ENCODE results near the gene MEDAG. TPM values are rescaled to one million over a fixed set of nuclear protein-coding genes. Genes with fewer than 3 reads are reported as not detected.
"Not testable (repeated sequence)": the region's sequence is repeated elsewhere in the genome, so short reads cannot be mapped to it uniquely, and the experiment has no call there.

Gene MEDAG
- total RNA-seq, 1 donor from 2014 or later: not detected

DNA sequence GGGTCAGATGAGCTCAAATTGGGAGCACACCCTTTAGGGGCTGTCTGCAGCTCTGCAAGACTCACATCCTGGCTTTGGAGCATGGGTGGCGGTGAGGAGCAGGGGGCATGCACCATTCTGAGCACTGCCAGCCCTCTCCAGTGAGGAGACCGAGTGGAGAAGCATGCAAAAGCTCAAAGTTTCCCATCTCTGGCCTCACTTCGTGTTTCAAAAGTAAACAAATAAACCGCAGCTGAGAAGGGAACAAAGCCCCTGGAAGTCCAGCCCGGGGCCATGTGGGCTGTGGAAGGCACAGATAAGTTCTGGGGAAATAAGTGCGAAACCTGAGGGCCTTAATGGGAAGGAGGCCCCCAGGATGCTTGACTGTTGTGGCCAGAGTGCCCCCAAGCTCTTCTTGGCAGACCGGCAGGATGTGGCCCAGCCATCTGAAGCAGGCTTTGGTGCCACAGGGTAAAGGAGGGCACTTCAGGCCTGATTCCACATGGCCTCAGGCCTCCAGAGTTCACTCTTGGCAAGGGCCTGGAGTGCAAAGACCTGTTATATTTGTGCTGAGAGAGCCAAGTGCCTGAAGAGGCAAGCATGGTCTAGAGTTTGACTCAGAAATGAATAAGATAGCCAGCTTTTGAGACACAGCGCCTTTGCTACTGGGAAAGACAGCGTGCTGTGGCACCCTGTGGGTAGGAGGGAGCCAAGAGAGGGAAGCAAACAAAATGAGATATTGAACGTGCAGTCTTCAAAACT lies 1.2 kb downstream of the MEDAG start:
- Mint-ChIP-seq H3K36me3 (ENCODE audit: low read depth) (no peaks in the 10 kb centered on the region), H3K4me3 (no peak overlapping the region), H3K27me3 (peaks cover 64% of the 10 kb centered on the region), H3K27ac (no peak overlapping the region), H3K9me3 (peaks cover 3% of the 10 kb centered on the region), H3K4me1 (peaks cover 2% of the 10 kb centered on the region)
- DNase-seq: no peak
- intact Hi-C loops (cut with micrococcal nuclease): no loop called here

DNA sequence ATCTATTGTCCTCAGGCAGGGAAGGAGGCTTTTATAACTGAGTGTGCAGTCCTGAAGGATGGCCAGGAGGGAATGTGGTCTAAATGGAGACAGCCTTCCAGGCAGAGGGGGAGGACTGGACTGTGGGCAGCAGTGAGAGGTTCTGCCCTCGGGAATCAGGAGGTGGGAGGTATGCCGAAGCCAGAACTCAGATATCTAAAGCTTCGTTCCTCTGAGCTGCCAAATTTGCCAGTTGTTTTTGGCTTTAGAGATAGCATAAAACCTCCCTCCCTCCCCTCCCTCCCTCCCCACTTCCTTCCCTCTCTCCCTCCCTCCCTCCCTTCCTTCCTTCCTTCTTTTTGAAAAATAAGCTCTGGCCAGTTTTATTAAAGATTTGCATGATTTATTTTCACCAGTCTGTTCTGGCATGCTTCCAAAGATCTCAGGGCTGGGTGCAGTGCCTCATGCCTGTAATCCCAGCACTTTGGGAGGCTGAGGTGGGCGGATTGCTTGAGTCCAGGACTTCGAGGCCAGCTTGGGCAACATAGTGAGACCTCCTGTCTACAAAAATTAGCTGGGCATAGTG lies 2.4 kb downstream of the MEDAG start:
- Mint-ChIP-seq H3K4me3 (no peak overlapping the region), H3K4me1 (peaks cover 2% of the 10 kb centered on the region), H3K27me3 (peaks cover 59% of the 10 kb centered on the region), H3K36me3 (ENCODE audit: low read depth) (no peaks in the 10 kb centered on the region), H3K9me3 (peaks cover 3% of the 10 kb centered on the region), H3K27ac (no peak overlapping the region)
- DNase-seq: no peak
- intact Hi-C loops (cut with micrococcal nuclease): no loop called here

DNA sequence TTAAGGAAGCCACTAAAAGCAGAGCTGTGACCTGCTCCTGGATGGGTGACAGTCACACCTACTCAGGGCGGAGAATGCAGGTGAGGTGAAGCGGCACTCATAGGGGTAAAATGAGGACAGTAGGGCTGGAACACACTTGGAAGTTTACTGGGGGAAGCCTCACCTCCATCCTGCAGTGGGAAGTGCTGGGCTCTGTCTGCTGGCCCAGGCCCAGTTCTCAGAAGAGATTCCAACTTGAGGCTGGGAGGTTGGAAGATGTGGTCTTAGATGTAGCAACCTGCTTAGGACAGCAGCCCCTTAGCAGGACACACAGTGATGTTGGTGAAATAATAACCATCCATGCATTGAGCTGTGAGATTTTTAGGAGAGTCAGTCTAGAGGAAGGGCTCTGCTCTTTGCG lies 4.6 kb downstream of the MEDAG start:
- H3K27ac Mint-ChIP-seq: no peak overlapping the region
- DNase-seq: no peak
- peaks cover 2% of the 10 kb centered on the region for H3K4me1 Mint-ChIP-seq

DNA sequence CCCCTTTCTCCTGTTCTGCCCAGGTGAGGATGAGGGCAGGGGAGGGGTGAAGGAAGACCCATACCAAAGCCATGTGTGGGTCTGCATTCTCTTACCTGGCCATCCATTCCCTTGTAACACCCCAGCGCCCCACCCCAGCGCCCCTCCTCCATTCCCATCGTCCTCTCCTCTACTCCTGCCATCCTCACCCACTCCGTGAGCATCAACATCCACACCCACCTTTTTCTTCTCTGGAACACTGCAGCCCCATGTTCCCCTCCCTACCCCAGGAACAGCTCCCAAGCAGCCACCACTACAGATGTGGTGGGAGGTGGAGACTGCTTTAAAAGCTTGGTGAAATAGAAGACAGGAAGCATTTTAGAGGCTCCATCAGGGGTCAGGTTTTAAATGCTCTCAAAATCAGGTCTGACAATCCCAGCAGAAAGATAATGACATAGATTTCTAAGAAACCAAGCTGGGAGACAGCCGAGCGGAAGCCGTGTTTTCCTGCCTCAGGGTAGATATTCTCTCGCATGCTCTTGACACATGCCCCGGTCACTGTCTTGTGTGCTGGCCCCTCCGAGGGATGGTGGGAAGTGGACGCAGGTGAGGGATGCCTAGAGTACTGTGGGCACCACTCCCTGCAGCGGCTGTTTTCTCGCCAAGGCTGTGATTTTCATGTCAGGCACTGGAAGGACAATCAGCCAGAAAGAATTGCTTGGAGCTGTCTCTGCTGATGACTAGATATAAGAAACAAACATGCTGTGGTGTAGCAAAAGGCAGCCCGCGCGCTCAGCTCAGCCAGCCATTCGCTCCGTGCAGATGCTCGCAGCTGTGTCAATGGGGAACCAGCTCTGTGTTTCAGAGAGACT lies 9.8 kb downstream of the MEDAG start:
- H3K27me3 Mint-ChIP-seq: peaks cover 37% of the 10 kb centered on the region
- no peaks in the 10 kb centered on the region for H3K36me3 Mint-ChIP-seq (ENCODE audit: low read depth)
- no peak overlapping the region for H3K4me3 Mint-ChIP-seq
- no peak for DNase-seq
- intact Hi-C loops (cut with micrococcal nuclease): no loop called here
- H3K4me1 Mint-ChIP-seq: no peaks in the 10 kb centered on the region
- no peaks in the 10 kb centered on the region for H3K9me3 Mint-ChIP-seq
- no peak overlapping the region for H3K27ac Mint-ChIP-seq

More for the DNA sequence above, 4.6 kb downstream of the MEDAG start:
- no peaks in the 10 kb centered on the region for H3K36me3 Mint-ChIP-seq (ENCODE audit: low read depth)
- no peaks in the 10 kb centered on the region for H3K9me3 Mint-ChIP-seq
- intact Hi-C loops (cut with micrococcal nuclease): no loop called here
- peaks cover 48% of the 10 kb centered on the region for H3K27me3 Mint-ChIP-seq
- H3K4me3 Mint-ChIP-seq: no peak overlapping the region

DNA sequence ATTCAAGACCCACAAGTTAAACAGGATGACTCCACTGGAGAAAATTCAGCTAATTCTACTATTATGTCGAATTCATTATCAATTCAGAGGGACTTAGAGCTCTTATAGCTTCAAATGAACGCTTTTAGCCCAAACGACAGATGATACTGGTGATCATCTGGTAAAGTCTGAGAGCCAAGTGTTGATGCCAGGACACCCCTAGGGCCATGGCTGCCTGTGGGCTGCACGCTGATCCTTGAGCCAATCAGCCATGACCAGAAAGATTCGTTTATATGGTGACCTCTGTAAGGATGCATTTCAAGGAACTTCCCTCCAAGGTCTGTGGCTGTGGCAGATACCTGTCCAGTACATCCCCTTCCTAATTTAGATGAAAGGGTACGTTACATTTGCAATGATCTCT lies 10.9 kb downstream of the MEDAG start:
- no peaks in the 10 kb centered on the region for H3K36me3 Mint-ChIP-seq (ENCODE audit: low read depth)
- H3K27me3 Mint-ChIP-seq: peaks cover 36% of the 10 kb centered on the region
- H3K9me3 Mint-ChIP-seq: no peaks in the 10 kb centered on the region
- H3K27ac Mint-ChIP-seq: no peak overlapping the region
- H3K4me1 Mint-ChIP-seq: no peaks in the 10 kb centered on the region
- no peak for DNase-seq
- intact Hi-C loops (cut with micrococcal nuclease): no loop called here
- no peak overlapping the region for H3K4me3 Mint-ChIP-seq

DNA sequence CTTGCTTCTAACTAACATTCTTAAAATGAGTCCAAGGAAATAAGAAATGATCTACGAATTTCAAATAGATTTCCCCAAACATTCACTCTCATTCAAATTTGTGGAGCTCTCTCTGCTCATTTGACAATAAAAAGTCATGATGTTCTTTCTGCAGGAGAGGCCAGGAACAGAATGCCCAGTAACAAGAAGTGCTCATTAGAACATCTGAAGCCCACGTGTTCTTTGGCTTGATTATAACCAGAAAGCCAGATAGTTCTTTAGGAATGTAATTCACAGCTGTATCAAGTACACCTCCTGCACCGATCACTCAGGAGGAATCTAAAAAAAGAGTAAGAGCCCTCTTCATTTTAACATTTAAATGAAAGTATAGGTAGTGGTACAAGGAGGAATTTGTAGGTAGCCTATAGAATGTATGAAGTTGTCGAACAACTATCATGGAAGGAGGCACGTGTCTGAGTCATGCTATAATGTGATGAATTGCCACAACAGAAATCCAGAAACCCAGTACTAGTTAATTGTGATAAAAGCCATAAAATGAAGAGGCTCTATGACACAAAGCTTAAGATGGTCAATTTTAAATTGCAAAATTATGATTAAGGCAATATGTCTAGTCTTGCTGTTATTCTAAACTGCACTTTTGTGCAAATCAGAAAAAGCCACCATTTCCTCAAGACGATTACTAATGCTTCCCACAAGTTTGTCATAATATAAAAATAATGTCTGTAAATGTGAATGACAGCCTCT lies 12.8 kb downstream of the MEDAG start:
- Mint-ChIP-seq H3K9me3 (no peaks in the 10 kb centered on the region), H3K27me3 (peaks cover 37% of the 10 kb centered on the region), H3K36me3 (ENCODE audit: low read depth) (no peaks in the 10 kb centered on the region), H3K27ac (no peak overlapping the region), H3K4me1 (no peaks in the 10 kb centered on the region), H3K4me3 (no peak overlapping the region)
- DNase-seq: no peak
- intact Hi-C loops (cut with micrococcal nuclease): no loop called here

DNA sequence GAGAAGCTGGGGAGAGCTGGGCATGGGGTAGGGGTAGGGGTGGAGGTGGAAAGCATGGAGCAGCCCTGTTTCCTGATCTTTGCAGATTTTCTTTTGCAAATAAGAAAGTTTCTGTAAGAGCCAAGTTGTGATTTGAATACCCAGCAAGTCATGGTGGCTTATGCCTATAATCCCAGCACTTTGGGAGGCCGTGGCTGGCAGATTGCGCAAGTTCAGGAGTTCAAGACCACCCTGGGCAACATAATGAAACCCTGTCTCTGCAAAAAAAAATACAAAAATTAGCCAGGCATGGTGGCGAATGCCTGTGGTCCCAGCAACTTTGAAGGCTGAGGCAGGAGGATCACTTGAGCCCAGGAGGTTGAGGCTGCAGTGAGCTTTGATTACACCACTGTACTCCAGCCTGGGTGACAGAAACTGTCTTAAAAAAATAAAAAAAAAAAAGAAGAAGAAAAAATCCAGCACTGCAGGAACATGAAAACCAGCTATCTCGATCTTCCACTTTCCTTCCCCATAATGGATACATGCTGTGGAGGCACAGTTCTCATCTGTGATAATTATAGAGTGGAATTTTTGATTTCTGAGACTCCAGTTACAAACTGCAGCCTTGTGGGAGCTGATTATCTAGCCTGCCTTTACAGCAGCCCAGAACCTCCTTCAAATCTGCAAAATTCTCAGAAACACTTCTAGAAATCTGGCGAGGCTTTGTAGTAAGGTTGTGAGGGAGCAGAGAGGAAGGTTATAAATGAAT lies 14.3 kb downstream of the MEDAG start:
- Mint-ChIP-seq H3K9me3 (no peaks in the 10 kb centered on the region), H3K27me3 (peaks cover 27% of the 10 kb centered on the region), H3K4me1 (peaks cover under 1% of the 10 kb centered on the region), H3K27ac (no peak overlapping the region), H3K36me3 (ENCODE audit: low read depth) (no peaks in the 10 kb centered on the region), H3K4me3 (no peak overlapping the region)
- intact Hi-C loops (cut with micrococcal nuclease): no loop called here
- no peak for DNase-seq

DNA sequence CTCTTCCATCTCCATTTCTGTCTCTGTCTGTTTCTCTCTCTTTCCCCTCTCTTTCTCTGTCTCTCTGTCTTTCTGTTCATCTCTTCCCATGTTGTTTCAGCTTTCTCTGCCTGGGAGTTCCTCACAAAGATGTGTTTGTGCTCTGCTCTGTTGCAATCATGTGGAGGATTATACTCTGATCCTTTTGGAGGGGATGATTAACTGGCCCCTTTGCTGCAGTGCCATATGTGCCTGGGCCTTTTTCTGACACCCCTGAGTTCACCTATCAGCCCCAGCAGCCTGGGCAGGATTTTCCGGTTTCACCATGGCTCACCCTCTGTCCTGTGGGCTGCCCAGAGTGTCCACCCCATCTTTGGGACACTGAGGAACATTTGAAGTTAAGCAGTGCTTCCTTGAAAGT lies 17.3 kb downstream of the MEDAG start:
- Mint-ChIP-seq H3K9me3 (no peaks in the 10 kb centered on the region), H3K4me3 (no peak overlapping the region), H3K4me1 (peaks cover 3% of the 10 kb centered on the region), H3K27me3 (peaks cover 33% of the 10 kb centered on the region), H3K27ac (no peak overlapping the region), H3K36me3 (ENCODE audit: low read depth) (no peaks in the 10 kb centered on the region)
- intact Hi-C loops (cut with micrococcal nuclease): no loop called here
- DNase-seq: no peak

DNA sequence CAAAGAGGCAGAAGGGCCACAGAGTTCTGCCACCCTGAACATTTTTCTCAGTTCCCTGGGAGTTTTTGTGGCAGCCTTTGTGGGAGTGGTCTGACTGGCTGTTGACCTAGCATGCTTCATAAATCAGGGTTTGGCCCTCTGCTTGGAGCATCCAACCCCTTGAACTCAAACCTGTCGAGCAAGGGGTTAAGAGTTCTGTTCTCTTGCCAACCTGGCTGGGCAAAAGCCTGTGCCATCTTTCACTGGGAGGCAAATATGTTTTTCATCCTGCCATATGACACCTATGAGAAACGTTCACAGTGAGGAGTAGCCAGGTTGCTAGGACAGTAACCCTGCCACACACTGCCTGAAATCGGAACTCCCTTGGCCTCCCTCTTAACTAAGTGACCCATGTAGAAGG lies 18.6 kb downstream of the MEDAG start:
- H3K27me3 Mint-ChIP-seq: peaks cover 32% of the 10 kb centered on the region
- no peaks in the 10 kb centered on the region for H3K36me3 Mint-ChIP-seq (ENCODE audit: low read depth)
- H3K27ac Mint-ChIP-seq: no peak overlapping the region
- H3K4me1 Mint-ChIP-seq: peaks cover 3% of the 10 kb centered on the region
- intact Hi-C loops (cut with micrococcal nuclease): no loop called here
- no peaks in the 10 kb centered on the region for H3K9me3 Mint-ChIP-seq
- DNase-seq: no peak
- H3K4me3 Mint-ChIP-seq: no peak overlapping the region

DNA sequence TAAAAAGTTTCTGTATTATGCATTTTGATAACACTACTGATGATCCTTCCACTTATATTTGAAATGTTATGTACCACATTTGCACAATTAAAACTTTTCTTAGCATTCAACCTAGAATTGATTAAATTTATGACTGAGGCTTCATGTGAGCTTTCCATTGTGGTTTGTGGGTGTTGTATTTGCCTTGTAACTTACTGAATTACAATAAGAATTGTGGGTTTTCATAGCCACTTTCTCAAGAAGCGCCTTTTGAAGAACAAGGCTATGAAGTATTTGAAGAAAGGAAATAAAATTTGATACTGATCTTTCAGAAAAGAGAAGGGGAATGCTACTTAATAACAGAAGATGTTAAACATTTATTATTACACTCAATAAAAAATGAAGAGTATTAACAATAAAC lies 19.4 kb downstream of the MEDAG start:
- peaks cover 36% of the 10 kb centered on the region for H3K27me3 Mint-ChIP-seq
- H3K4me1 Mint-ChIP-seq: peaks cover 3% of the 10 kb centered on the region
- no peak for DNase-seq
- no peaks in the 10 kb centered on the region for H3K9me3 Mint-ChIP-seq
- no peak overlapping the region for H3K27ac Mint-ChIP-seq
- no peak overlapping the region for H3K4me3 Mint-ChIP-seq
- no peaks in the 10 kb centered on the region for H3K36me3 Mint-ChIP-seq (ENCODE audit: low read depth)
- intact Hi-C loops (cut with micrococcal nuclease): no loop called here

DNA sequence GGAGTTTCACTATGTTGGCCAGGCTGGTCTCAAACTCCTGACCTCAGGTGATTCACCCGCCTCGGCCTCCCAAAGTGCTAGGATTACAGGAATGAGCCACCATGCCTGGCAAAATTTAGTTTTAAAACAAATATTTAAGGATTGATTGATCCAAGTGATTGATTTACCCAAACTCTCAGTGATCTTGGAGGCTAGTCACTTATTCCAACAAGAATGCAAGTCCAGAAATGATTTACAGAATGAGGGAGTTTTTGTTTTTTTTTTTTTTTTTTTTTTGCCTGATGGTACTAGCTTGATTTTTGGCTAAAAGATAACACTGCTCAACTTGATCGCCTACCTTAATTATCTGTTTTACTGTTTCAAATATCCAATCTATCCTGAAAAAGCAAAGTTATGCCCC lies 20.7 kb downstream of the MEDAG start:
- H3K27me3 Mint-ChIP-seq: peaks cover 39% of the 10 kb centered on the region
- H3K4me1 Mint-ChIP-seq: peaks cover 3% of the 10 kb centered on the region

DNA sequence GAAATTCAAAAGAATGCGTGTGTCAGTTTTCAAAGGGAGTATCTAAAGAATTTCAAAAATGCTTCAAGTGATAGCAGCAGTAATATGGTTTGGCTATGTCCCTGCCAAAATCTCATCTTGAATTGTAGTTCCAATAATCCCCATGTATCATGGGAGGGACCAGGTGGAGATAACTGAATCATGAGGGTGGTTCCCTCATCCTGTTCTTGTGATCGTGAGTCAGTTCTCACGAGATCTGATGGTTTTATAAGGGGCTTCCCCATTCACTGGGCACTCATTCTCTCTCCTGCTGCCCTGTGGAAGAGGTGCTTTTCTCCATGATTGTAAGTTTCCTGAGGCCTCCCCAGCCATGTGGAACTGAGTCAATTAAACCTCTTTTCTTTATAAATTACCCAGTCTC lies 21.1 kb downstream of the MEDAG start:
- H3K36me3 Mint-ChIP-seq (ENCODE audit: low read depth); H3K4me1 Mint-ChIP-seq; H3K27ac Mint-ChIP-seq; DNase-seq; H3K4me3 Mint-ChIP-seq; H3K9me3 Mint-ChIP-seq; intact Hi-C loops (cut with micrococcal nuclease): not testable (repeated sequence)
- peaks cover 43% of the 10 kb centered on the region for H3K27me3 Mint-ChIP-seq

More for the DNA sequence above, 20.7 kb downstream of the MEDAG start:
- no peak for DNase-seq
- no peak overlapping the region for H3K27ac Mint-ChIP-seq
- H3K4me3 Mint-ChIP-seq: no peak overlapping the region
- no peaks in the 10 kb centered on the region for H3K36me3 Mint-ChIP-seq (ENCODE audit: low read depth)
- H3K9me3 Mint-ChIP-seq: no peaks in the 10 kb centered on the region
- intact Hi-C loops (cut with micrococcal nuclease): no loop called here

DNA sequence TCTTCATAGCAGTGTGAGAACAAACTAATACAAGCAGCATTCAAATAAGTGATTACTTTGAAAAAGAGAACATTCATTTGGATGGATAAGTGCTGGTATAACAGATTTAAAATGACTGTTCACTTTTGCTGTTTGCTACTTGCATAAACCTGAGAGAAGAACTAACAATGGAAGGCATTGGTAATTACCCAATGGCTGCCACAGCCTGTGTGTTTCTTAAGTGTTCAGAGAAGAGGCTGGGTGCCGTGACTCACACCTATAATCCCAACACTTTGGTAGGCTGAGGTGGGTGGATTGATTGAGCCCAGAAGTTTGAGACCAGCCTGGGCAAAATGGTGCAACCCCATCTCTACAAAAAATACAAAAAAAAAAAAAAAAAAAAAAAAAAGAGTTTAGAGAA lies 21.5 kb downstream of the MEDAG start:
- Mint-ChIP-seq H3K36me3 (ENCODE audit: low read depth) (no peaks in the 10 kb centered on the region), H3K27me3 (peaks cover 47% of the 10 kb centered on the region), H3K4me3 (no peak overlapping the region), H3K9me3 (no peaks in the 10 kb centered on the region), H3K27ac (no peak overlapping the region), H3K4me1 (peaks cover 3% of the 10 kb centered on the region)
- intact Hi-C loops (cut with micrococcal nuclease): no loop called here
- no peak for DNase-seq
